ENCODE data around the gene CTSE. TPM values are rescaled to one million over a fixed set of nuclear protein-coding genes. Genes with fewer than 3 reads are reported as not detected.

The CTSE gene
- polyA plus RNA-seq, 1 donor (not counting 4 experiments of a cell fraction or from before 2014, with no cell fraction given), result 0.33 TPM

GRCh38 chr1:205983925-205984725 lies 39.6 kb downstream of the CTSE start:
- peak overlapping the region in 1 of 3 experiments; percentile 39 for H3K4me3 ChIP-seq (ENCODE audit: control insufficient read depth in 2 of 3, extremely low read depth in 1 of 3, insufficient read depth in 2 of 3, low read depth in 1 of 3, low read length in 3 of 3)
- H3K4me1 ChIP-seq (ENCODE audit: control insufficient read depth, extremely low read depth, insufficient read depth, low read length), result peaks cover 23% of the 10 kb centered on the region
- DNase-seq (ENCODE audit: low read depth, low spot score) (no peak), FAIRE-seq (no peak)
- peak overlapping the region; percentile 51 for H2AFZ ChIP-seq (ENCODE audit: control insufficient read depth, low read length)
- H3K79me2 ChIP-seq (ENCODE audit: control insufficient read depth, insufficient read depth, low read length), result no peaks in the 10 kb centered on the region
- no peaks in the 10 kb centered on the region for H3K9me3 ChIP-seq (ENCODE audit: control insufficient read depth, low read depth, low read length)
- peak; percentile 84 to 95 (median 91) for TF ChIP-seq CTCF (optimal IDR thresholded peaks at IDR 0.05 in 1 of 3, IDR thresholded peaks at IDR 0.05 in 1 of 3, conservative IDR thresholded peaks at IDR 0.05 in 1 of 3; ENCODE audit: extremely low read depth in 1 of 3, insufficient read depth in 2 of 3, low read length in 3 of 3)
- no peak for TF ChIP-seq EZH2 (IDR thresholded peaks at IDR 0.05; ENCODE audit: low read length)
- H3K9me1 ChIP-seq (ENCODE audit: control insufficient read depth, extremely low read depth, insufficient read depth, low read length), result peaks cover 6% of the 10 kb centered on the region
- no peaks in the 10 kb centered on the region for H3K27me3 ChIP-seq (ENCODE audit: control insufficient read depth, extremely low read depth, insufficient read depth, low read length)
- no peak overlapping the region for H3K27ac ChIP-seq (ENCODE audit: control insufficient read depth, insufficient read depth, low read length)
- H3K36me3 ChIP-seq (ENCODE audit: control insufficient read depth in 2 of 2, extremely low read depth in 1 of 2, insufficient read depth in 2 of 2, low read length in 2 of 2), result peaks cover 9 to 10% of the 10 kb centered on the region in 2 experiments
- peak overlapping the region; percentile 83 for H3K4me2 ChIP-seq (ENCODE audit: control insufficient read depth, extremely low read depth, insufficient read depth, low read depth, low read length)
- H3K9ac ChIP-seq (ENCODE audit: control insufficient read depth, extremely low read depth, insufficient read depth, low read length), result no peak overlapping the region
- no peaks in the 10 kb centered on the region for H4K20me1 ChIP-seq (ENCODE audit: control insufficient read depth, extremely low read depth, insufficient read depth, low read length)
- dilution Hi-C loops (cut with MboI; ENCODE audit: extremely low pct_ligation_motif_present, low sequenced_read_pairs), result no loop called here

GRCh38 chr1:205981257-205981656 lies 42.4 kb downstream of the CTSE start:
- TF ChIP-seq CTCF (optimal IDR thresholded peaks at IDR 0.05 in 1 of 3, IDR thresholded peaks at IDR 0.05 in 1 of 3, conservative IDR thresholded peaks at IDR 0.05 in 1 of 3; ENCODE audit: extremely low read depth in 1 of 3, insufficient read depth in 2 of 3, low read length in 3 of 3) (no peak), EZH2 (IDR thresholded peaks at IDR 0.05; ENCODE audit: low read length) (no peak)
- Histone ChIP-seq H3K27me3 (ENCODE audit: control insufficient read depth, extremely low read depth, insufficient read depth, low read length) (no peaks in the 10 kb centered on the region), H2AFZ (ENCODE audit: control insufficient read depth, low read length) (no peak overlapping the region), H3K4me2 (ENCODE audit: control insufficient read depth, extremely low read depth, insufficient read depth, low read depth, low read length) (no peak overlapping the region), H3K27ac (ENCODE audit: control insufficient read depth, insufficient read depth, low read length) (no peak overlapping the region), H3K9me1 (ENCODE audit: control insufficient read depth, extremely low read depth, insufficient read depth, low read length) (peaks cover 6% of the 10 kb centered on the region), H3K36me3 (ENCODE audit: control insufficient read depth in 2 of 2, extremely low read depth in 1 of 2, insufficient read depth in 2 of 2, low read length in 2 of 2) (peaks cover 8 to 10% of the 10 kb centered on the region in 2 experiments), H3K4me1 (ENCODE audit: control insufficient read depth, extremely low read depth, insufficient read depth, low read length) (peaks cover 23% of the 10 kb centered on the region), H3K9ac (ENCODE audit: control insufficient read depth, extremely low read depth, insufficient read depth, low read length) (no peak overlapping the region), H3K79me2 (ENCODE audit: control insufficient read depth, insufficient read depth, low read length) (no peaks in the 10 kb centered on the region), H3K4me3 (ENCODE audit: control insufficient read depth in 2 of 3, extremely low read depth in 1 of 3, insufficient read depth in 2 of 3, low read depth in 1 of 3, low read length in 3 of 3) (no peak overlapping the region), H4K20me1 (ENCODE audit: control insufficient read depth, extremely low read depth, insufficient read depth, low read length) (no peaks in the 10 kb centered on the region), H3K9me3 (ENCODE audit: control insufficient read depth, low read depth, low read length) (no peaks in the 10 kb centered on the region)
- DNase-seq (ENCODE audit: low read depth, low spot score) (no peak), FAIRE-seq (no peak)
- dilution Hi-C loops (cut with MboI; ENCODE audit: extremely low pct_ligation_motif_present, low sequenced_read_pairs), result no loop called here
